H9 (cell line): Measurements from ENCODE around the gene WDR88. TPM values are rescaled to one million over a fixed set of nuclear protein-coding genes. Genes with fewer than 3 reads are reported as not detected.

Source experiments
- DNase-seq: peaks from one replicate; pipeline ENCODE4 v3.0.0-alpha.2; 2017
- H2AFZ ChIP-seq: one replicate; pipeline ENCODE4 v1.6.1; 2013; ENCODE audit warnings: mild to moderate bottlenecking, low read length, control low read depth, moderate library complexity
- H2AK5ac ChIP-seq: 2 replicates; pipeline ENCODE4 v1.6.1; 2013; ENCODE audit warnings: low read length, control low read depth, mixed read lengths; ENCODE audit not compliant: insufficient read length
- H2BK120ac ChIP-seq: one replicate; pipeline ENCODE4 v1.6.1; 2013; ENCODE audit warnings: low read depth, mild to moderate bottlenecking, low read length, control low read depth, inconsistent platforms; ENCODE audit not compliant: poor library complexity, severe bottlenecking
- H2BK12ac ChIP-seq: 2 replicates; pipeline ENCODE4 v1.6.1; 2013; ENCODE audit warnings: low read length, control low read depth, mixed read lengths, low read depth; ENCODE audit not compliant: insufficient read length
- H2BK15ac ChIP-seq: 2 replicates; pipeline ENCODE4 v1.6.1; 2013; ENCODE audit warnings: low read depth, low read length, control low read depth
- H2BK20ac ChIP-seq: one replicate; pipeline ENCODE4 v1.6.1; 2013; ENCODE audit warnings: low read depth, mild to moderate bottlenecking, low read length, control low read depth, inconsistent platforms; ENCODE audit not compliant: poor library complexity, severe bottlenecking
- H2BK5ac ChIP-seq: 2 replicates; pipeline ENCODE4 v1.6.1; 2013; ENCODE audit warnings: low read length, control low read depth, mixed read lengths; ENCODE audit not compliant: insufficient read length
- H3K14ac ChIP-seq: 2 replicates; pipeline ENCODE4 v1.6.1; 2013; ENCODE audit warnings: low read length, control low read depth; ENCODE audit not compliant: insufficient read depth
- H3K18ac ChIP-seq: 2 replicates; pipeline ENCODE4 v1.6.1; 2013; ENCODE audit warnings: low read depth, mild to moderate bottlenecking, mixed read lengths, low read length, control low read depth; ENCODE audit not compliant: insufficient read length
- H3K23ac ChIP-seq: 2 replicates; pipeline ENCODE4 v1.6.1; 2013; ENCODE audit warnings: low read length, control low read depth, mixed read lengths, low read depth; ENCODE audit not compliant: insufficient read length
- H3K23me2 ChIP-seq: 2 replicates; pipeline ENCODE4 v1.6.1; 2013; ENCODE audit warnings: low read depth, mild to moderate bottlenecking, mixed read lengths, low read length, control low read depth; ENCODE audit not compliant: insufficient read length, poor library complexity, severe bottlenecking
- H3K27ac ChIP-seq: 2 replicates; pipeline ENCODE4 v1.5.1; 2013; ENCODE audit warnings: low read length, control low read depth, mixed read lengths, low read depth; ENCODE audit not compliant: insufficient read length
- H3K27me3 ChIP-seq: 2 replicates; pipeline ENCODE4 v1.6.1; 2013; ENCODE audit warnings: low read length, control low read depth, inconsistent platforms; ENCODE audit not compliant: insufficient read depth
- H3K4ac ChIP-seq: 2 replicates; pipeline ENCODE4 v1.6.1; 2013; ENCODE audit warnings: low read depth, mild to moderate bottlenecking, control low read depth, inconsistent platforms, low read length, moderate library complexity
- H3K4me1 ChIP-seq: 2 replicates; pipeline ENCODE4 v1.6.1; 2013; ENCODE audit warnings: low read length, control low read depth, inconsistent platforms; ENCODE audit not compliant: insufficient read depth
- H3K4me2 ChIP-seq: 2 replicates; pipeline ENCODE4 v1.6.1; 2013; ENCODE audit warnings: low read length, control low read depth, mixed read lengths; ENCODE audit not compliant: insufficient read length, insufficient read depth
- H3K56ac ChIP-seq: 2 replicates; pipeline ENCODE4 v1.6.1; 2013; ENCODE audit warnings: low read depth, mild to moderate bottlenecking, mixed read lengths, low read length, control low read depth; ENCODE audit not compliant: insufficient read length
- H3K79me1 ChIP-seq: 2 replicates; pipeline ENCODE4 v1.6.1; 2013; ENCODE audit warnings: low read depth, mild to moderate bottlenecking, moderate library complexity, low read length, control low read depth, inconsistent platforms; ENCODE audit not compliant: insufficient read depth, poor library complexity, severe bottlenecking
- H3K79me2 ChIP-seq: 2 replicates; pipeline ENCODE4 v1.6.1; 2013; ENCODE audit warnings: low read length, control low read depth, inconsistent platforms; ENCODE audit not compliant: insufficient read depth
- H3K9ac ChIP-seq: 2 replicates; pipeline ENCODE4 v1.6.1; 2013; ENCODE audit warnings: low read length, control low read depth, mixed read lengths; ENCODE audit not compliant: insufficient read length; ENCODE audit errors: extremely low read depth
- H3K9me3 ChIP-seq: one replicate; pipeline ENCODE4 v1.6.1; 2013; ENCODE audit warnings: low read depth, low read length, inconsistent platforms; ENCODE audit not compliant: control insufficient read depth
- H3T11ph ChIP-seq: one replicate; pipeline ENCODE4 v1.6.1; 2013; ENCODE audit warnings: mild to moderate bottlenecking, low read length, control low read depth, inconsistent platforms
- H4K20me1 ChIP-seq: one replicate; pipeline ENCODE4 v1.6.1; 2013; ENCODE audit not compliant: control insufficient read depth, insufficient read length, insufficient read depth
- H4K5ac ChIP-seq: 2 replicates; pipeline ENCODE4 v1.6.1; 2013; ENCODE audit warnings: low read depth, mild to moderate bottlenecking, mixed read lengths, low read length, control low read depth; ENCODE audit not compliant: insufficient read length
- H4K8ac ChIP-seq: replicated peaks from 2 replicates; pipeline ENCODE4 v1.6.1; 2013; ENCODE audit warnings: low read length, control low read depth, mixed read lengths, low read depth; ENCODE audit not compliant: insufficient read length
- H4K91ac ChIP-seq: 2 replicates; pipeline ENCODE4 v1.6.1; 2013; ENCODE audit warnings: low read depth, mild to moderate bottlenecking, moderate library complexity, mixed read lengths, low read length, control low read depth; ENCODE audit not compliant: insufficient read length
- H3K27ac Mint-ChIP-seq, 3 experiments: 2 replicates in 2 of 3; 3 replicates in 1 of 3; pipeline ENCODE4 v1.8.0; 2020 to 2021; ENCODE audit warnings: mixed read lengths in 3 of 3, mild to moderate bottlenecking in 1 of 3, moderate library complexity in 1 of 3
- H3K27me3 Mint-ChIP-seq: 2 replicates; pipeline ENCODE4 v1.8.0; 2021; ENCODE audit warnings: low read depth, mild to moderate bottlenecking, moderate library complexity, mixed read lengths
- H3K36me3 Mint-ChIP-seq, 3 experiments: 2 replicates in 2 of 3; 3 replicates in 1 of 3; pipeline ENCODE4 v1.8.0; 2020 to 2021; ENCODE audit warnings: low read depth in 3 of 3, mixed read lengths in 3 of 3; ENCODE audit not compliant: insufficient read depth in 1 of 3
- H3K4me1 Mint-ChIP-seq, 2 experiments: 2 replicates each; pipeline ENCODE4 v1.8.0; 2020; ENCODE audit warnings: mixed read lengths in 2 of 2
- H3K4me3 Mint-ChIP-seq, 2 experiments: 2 replicates in 1 of 2; 3 replicates in 1 of 2; pipeline ENCODE4 v1.8.0; 2020 to 2021; ENCODE audit warnings: mild to moderate bottlenecking in 2 of 2, mixed read lengths in 2 of 2, moderate library complexity in 1 of 2
- H3K9me3 Mint-ChIP-seq, 2 experiments: 2 replicates in 1 of 2; 3 replicates in 1 of 2; pipeline ENCODE4 v1.8.0; 2020; ENCODE audit warnings: mild to moderate bottlenecking in 2 of 2, mixed read lengths in 2 of 2, moderate library complexity in 1 of 2
- CTCF ChIP-seq: fragments of 200-600 bp; sonication (generic); conservative IDR thresholded peaks from 3 replicates; pipeline ENCODE4 v1.8.0; 2021; ENCODE audit warnings: antibody characterized with exemption, mild to moderate bottlenecking
- whole genome bisulfite sequencing: extraction: QIAGEN DNeasy Blood & Tissue Kit; methylation state at CpG from one replicate; pipeline ENCODE4 v1.1.7; 2013; ENCODE audit warnings: missing lambda C conversion rate, low lambda C conversion rate, mixed read lengths; ENCODE audit not compliant: insufficient read length; ENCODE audit errors: extremely low coverage; 5-methylcytosine and 5-hydroxymethylcytosine counted together
- total RNA-seq: library from RNA; stranded (reverse); gene quantifications from 2 replicates; pipeline ENCODE4 v1.2.1, GENCODE V29; 2021

The WDR88 gene
- total RNA-seq, 1 experiment from 2014 or later, result not detected

DNA sequence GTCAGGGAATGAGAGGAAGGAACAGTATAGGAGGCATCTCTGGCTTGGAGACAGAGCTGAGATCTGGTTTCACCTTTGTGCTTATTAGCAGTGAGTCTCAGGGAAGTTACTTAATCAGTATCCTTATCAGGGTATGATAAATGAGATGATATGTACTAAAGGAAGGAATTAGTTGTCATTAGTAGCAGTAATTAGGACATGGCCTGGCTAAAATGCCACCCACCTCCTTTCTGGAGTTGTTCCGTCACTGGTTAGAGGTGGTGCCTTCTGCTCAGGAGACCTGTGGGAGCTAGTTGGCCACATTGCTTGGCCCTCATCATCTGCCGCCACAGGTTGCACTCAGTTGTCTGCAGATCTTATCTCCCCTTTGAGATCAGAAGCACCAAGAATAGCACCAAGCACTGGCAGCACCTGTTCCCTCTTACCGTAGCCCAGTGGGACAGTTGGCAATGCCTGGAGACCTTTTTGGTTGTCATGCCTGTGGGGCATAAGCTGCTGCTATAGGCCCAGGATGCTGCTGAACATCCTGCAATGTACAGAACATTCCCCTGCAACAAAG, 46.3 kb upstream of the WDR88 start:
- Histone ChIP-seq H4K8ac (no peak overlapping the region), H3K14ac (no peak overlapping the region), H3K27me3 (no peaks in the 10 kb centered on the region), H3K27ac (no peak overlapping the region), H2AFZ (no peak overlapping the region), H2BK120ac (no peak overlapping the region), H2BK12ac (no peak overlapping the region), H2AK5ac (no peak overlapping the region), H3K23ac (no peak overlapping the region), H2BK20ac (no peak overlapping the region), H3K4ac (no peak overlapping the region), H3K4me2 (no peak overlapping the region), H3K18ac (no peak overlapping the region), H4K91ac (no peak overlapping the region), H3K4me1 (no peaks in the 10 kb centered on the region), H2BK5ac (no peak overlapping the region), H3K79me2 (no peaks in the 10 kb centered on the region), H3K79me1 (no peaks in the 10 kb centered on the region), H3T11ph (no peak overlapping the region), H2BK15ac (no peak overlapping the region), H3K56ac (no peak overlapping the region), H3K9ac (no peak overlapping the region), H3K9me3 (no peaks in the 10 kb centered on the region), H4K5ac (no peak overlapping the region), H4K20me1 (no peaks in the 10 kb centered on the region), H3K23me2 (peaks cover 7% of the 10 kb centered on the region)
- Mint-ChIP-seq H3K4me3 (no peak overlapping the region), H3K4me1 (peaks cover 11 to 18% of the 10 kb centered on the region in 2 experiments), H3K27ac (peak overlapping the region in 2 of 3 experiments; percentile 28 to 40; a peak in 2 of 7 replicates), H3K27me3 (no peaks in the 10 kb centered on the region), H3K9me3 (no peaks in the 10 kb centered on the region; a peak in 2 of 5 replicates), H3K36me3 (peaks cover 4 to 21% (median 16%) of the 10 kb centered on the region in 3 experiments; a peak in 6 of 7 replicates)
- DNase-seq, result no peak
- no peak for TF ChIP-seq CTCF
- no CpG with 5 or more reads among the region's 3 CpGs for WGBS
